GM12878 (cell line): ENCODE results near the gene HLA-F.

Experiments
- ATF2 ChIP-seq: IDR thresholded peaks from 2 replicates; pipeline ENCODE4 v1.6.1; 2012; ENCODE audit warnings: low read length, inconsistent platforms
- BACH1 ChIP-seq: fragments of 450-650 bp; IDR thresholded peaks from 2 replicates; pipeline ENCODE4 v1.6.1; 2017; ENCODE audit warnings: mild to moderate bottlenecking, borderline replicate concordance
- CTCF ChIP-seq, 3 experiments: IDR thresholded peaks in 2 of 3; conservative IDR thresholded peaks in 1 of 3; 2 replicates each; pipeline ENCODE4 v1.5.1; 2011; ENCODE audit warnings: low read depth in 3 of 3, low read length in 3 of 3, mild to moderate bottlenecking in 3 of 3, control low read depth in 2 of 3, moderate library complexity in 2 of 3, inconsistent platforms in 1 of 3, mixed read lengths in 1 of 3; ENCODE audit not compliant: control insufficient read depth in 2 of 3, insufficient read depth in 1 of 3; ENCODE audit errors: extremely low read depth in 1 of 3
- KDM1A ChIP-seq: fragments of 200-600 bp; sonication (generic); IDR thresholded peaks from 2 replicates; pipeline ENCODE4 v1.6.1; 2016; ENCODE audit warnings: borderline replicate concordance
- MXI1 ChIP-seq: fragments of 150-350 bp; IDR thresholded peaks from 2 replicates; pipeline ENCODE4 v1.6.1; 2011; ENCODE audit warnings: low read depth, mild to moderate bottlenecking, inconsistent platforms, low read length, improper control_type of control experiment
- NFYB ChIP-seq: IDR thresholded peaks from 2 replicates; pipeline ENCODE4 v1.6.1; 2011; ENCODE audit warnings: low read depth, mild to moderate bottlenecking, low read length, improper control_type of control experiment, moderate library complexity; ENCODE audit not compliant: insufficient read depth
- POLR2A ChIP-seq: IDR thresholded peaks from 2 replicates; pipeline ENCODE4 v1.6.1; 2011; ENCODE audit warnings: low read depth, mild to moderate bottlenecking, low read length

GRCh38 chr6:29763491-29764289 lies 40.5 kb downstream of the HLA-F start:
- no peak for TF ChIP-seq CTCF (IDR thresholded peaks at IDR 0.05 in 2 of 3, conservative IDR thresholded peaks at IDR 0.05 in 1 of 3; ENCODE audit: control insufficient read depth in 2 of 3, extremely low read depth in 1 of 3, insufficient read depth in 1 of 3, low read depth in 3 of 3, low read length in 3 of 3)
- no peak for TF ChIP-seq NFYB
- no peak for TF ChIP-seq BACH1
- TF ChIP-seq KDM1A: no peak
- TF ChIP-seq POLR2A: no peak
- TF ChIP-seq ATF2: no peak
- no peak for TF ChIP-seq MXI1
